ENCODE measurements around the gene CCDC159. TPM values are rescaled to one million over a fixed set of nuclear protein-coding genes. Genes with fewer than 3 reads are reported as not detected.

The CCDC159 gene
- total and polyA plus RNA-seq, 2 donors (not counting 1 experiment from before 2014, with no cell fraction given): 57.5 to 128 TPM

- H3K27ac ChIP-seq (ENCODE audit: low read length in 2 of 2): peak overlapping the region; percentile 58 to 61
- peak overlapping the region; percentile 53 for H2AFZ ChIP-seq (ENCODE audit: insufficient read depth, low read depth, low read length, poor library complexity, severe bottlenecking)
- peak overlapping the region; percentile 44 for H3K4me2 ChIP-seq (replicated peaks; ENCODE audit: low read depth, low read length, poor library complexity, severe bottlenecking)
- intact Hi-C loops (cut with micrococcal nuclease): no loop called here
- peak overlapping the region in 2 of 5 experiments; percentile 9 to 35 for H3K4me3 ChIP-seq (ENCODE audit: control extremely low read depth in 1 of 5, extremely low read depth in 1 of 5, insufficient read depth in 1 of 5, low read depth in 2 of 5, low read length in 4 of 5)
- peak; percentile 75 for DNase-seq
- peaks cover 32 to 36% of the 10 kb centered on the region in 2 donors for H3K4me1 ChIP-seq (ENCODE audit: control insufficient read depth in 2 of 2, insufficient read depth in 2 of 2, low read length in 2 of 2)
- ATAC-seq (ENCODE audit: low read depth): peak; percentile 56
- ChIA-PET CTCF (interaction anchor here (1.2 to 1.5 kb wide), 3 partner anchors 20 to 95 kb away, joined by 3 to 6 read pairs (median 3); no protein-coding TSS in a partner anchor), POLR2A (interaction anchor here (1.5 kb wide), 1 partner anchor 12 kb away, joined by 3 read pairs; the partner anchor contains the start of gene SWSAP1)
- Mint-ChIP-seq H3K27ac (peak overlapping the region; percentile 85), H3K27me3 (no peaks in the 10 kb centered on the region), H3K9me3 (ENCODE audit: insufficient read depth) (no peaks in the 10 kb centered on the region), H3K4me1 (peaks cover 27% of the 10 kb centered on the region), H3K4me3 (peak overlapping the region; percentile 68)
- H3K36me3 ChIP-seq (replicated peaks in 1 of 2; ENCODE audit: control extremely low read depth in 1 of 2, control insufficient read depth in 1 of 2, extremely low read depth in 1 of 2, insufficient read depth in 2 of 2, low read length in 1 of 2): no peaks in the 10 kb centered on the region
- no peaks in the 10 kb centered on the region for H3K79me2 ChIP-seq (ENCODE audit: control insufficient read depth, insufficient read depth, low read length)
- H3K27me3 ChIP-seq (replicated peaks in 1 of 4; ENCODE audit: control extremely low read depth in 1 of 4, control insufficient read depth in 3 of 4, insufficient read depth in 4 of 4, low read length in 3 of 4): peaks cover 0 to 4% (median 1%) of the 10 kb centered on the region in 4 experiments
- H4K20me1 ChIP-seq (ENCODE audit: control insufficient read depth, insufficient read depth, low read length, poor library complexity, severe bottlenecking): no peaks in the 10 kb centered on the region
- no peak overlapping the region for H3K9ac ChIP-seq (ENCODE audit: low read length)
- 70% methylated on average over 17 of the region's 19 CpGs for WGBS (ENCODE audit: insufficient coverage)
- peaks cover 0 to 18% (median 4%) of the 10 kb centered on the region in 3 donors for H3K9me3 ChIP-seq (ENCODE audit: control extremely low read depth in 1 of 3, control insufficient read depth in 2 of 3, insufficient read depth in 1 of 3, low read length in 2 of 3)
- TF ChIP-seq EZH2 (IDR thresholded peaks at IDR 0.05; ENCODE audit: borderline replicate concordance, insufficient read depth, low read depth, low read length, poor library complexity, severe bottlenecking) (no peak), CTCF (IDR thresholded peaks at IDR 0.05) (no peak)
Observed at GRCh38 chr19:11387162-11388034, 41.1 kb downstream of the CCDC159 start.

Data from B cell (primary cell).